Loucy (cell line): ENCODE data around the gene NADK2.

ENCODE experiments used
- EZH2phosphoT487 ChIP-seq: fragments of 200-600 bp; IDR thresholded peaks from 2 replicates; pipeline ENCODE4 v1.6.1; 2018; ENCODE audit warnings: antibody characterized with exemption, mild to moderate bottlenecking, moderate library complexity, borderline replicate concordance
- TF ChIP-seq, protein P1 (sequence below): fragments of 200-600 bp; sonication (generic); conservative IDR thresholded peaks from 2 replicates; pipeline ENCODE4 v1.5.1; 2014; ENCODE audit warnings: mild to moderate bottlenecking, antibody characterized with exemption, low read length

GRCh38 chr5:36180556-36181350 is 61.0 kb downstream of the NADK2 start:
- TF ChIP-seq, protein P1, sequence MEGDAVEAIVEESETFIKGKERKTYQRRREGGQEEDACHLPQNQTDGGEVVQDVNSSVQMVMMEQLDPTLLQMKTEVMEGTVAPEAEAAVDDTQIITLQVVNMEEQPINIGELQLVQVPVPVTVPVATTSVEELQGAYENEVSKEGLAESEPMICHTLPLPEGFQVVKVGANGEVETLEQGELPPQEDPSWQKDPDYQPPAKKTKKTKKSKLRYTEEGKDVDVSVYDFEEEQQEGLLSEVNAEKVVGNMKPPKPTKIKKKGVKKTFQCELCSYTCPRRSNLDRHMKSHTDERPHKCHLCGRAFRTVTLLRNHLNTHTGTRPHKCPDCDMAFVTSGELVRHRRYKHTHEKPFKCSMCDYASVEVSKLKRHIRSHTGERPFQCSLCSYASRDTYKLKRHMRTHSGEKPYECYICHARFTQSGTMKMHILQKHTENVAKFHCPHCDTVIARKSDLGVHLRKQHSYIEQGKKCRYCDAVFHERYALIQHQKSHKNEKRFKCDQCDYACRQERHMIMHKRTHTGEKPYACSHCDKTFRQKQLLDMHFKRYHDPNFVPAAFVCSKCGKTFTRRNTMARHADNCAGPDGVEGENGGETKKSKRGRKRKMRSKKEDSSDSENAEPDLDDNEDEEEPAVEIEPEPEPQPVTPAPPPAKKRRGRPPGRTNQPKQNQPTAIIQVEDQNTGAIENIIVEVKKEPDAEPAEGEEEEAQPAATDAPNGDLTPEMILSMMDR = no peak
- TF ChIP-seq EZH2phosphoT487 = no peak
